ENCODE data around the gene BIN2.
"Not testable (repeated sequence)": the region's sequence is repeated elsewhere in the genome, so short reads cannot be mapped to it uniquely, and the experiment has no call there.

Gene BIN2

GRCh38 chr12:51281202-51281924, 42.6 kb downstream of the BIN2 start:
- H3K27me3 ChIP-seq (ENCODE audit: insufficient read depth, poor library complexity, severe bottlenecking): no peaks in the 10 kb centered on the region
- no peaks in the 10 kb centered on the region for H3K9me3 ChIP-seq (ENCODE audit: severe bottlenecking)
- DNase-seq (ENCODE audit: low spot score): no peak
- no peaks in the 10 kb centered on the region for H3K36me3 ChIP-seq (ENCODE audit: low read depth)
- no peak overlapping the region for H3K4me3 ChIP-seq (ENCODE audit: severe bottlenecking)
- no peak for TF ChIP-seq CTCF (IDR thresholded peaks at IDR 0.05; ENCODE audit: poor library complexity, severe bottlenecking)
- H3K4me1 ChIP-seq (ENCODE audit: insufficient read depth, poor library complexity, severe bottlenecking): peaks cover 14% of the 10 kb centered on the region
- ATAC-seq (ENCODE audit: low read depth): peak; percentile 87
- H3K27ac ChIP-seq (ENCODE audit: poor library complexity, severe bottlenecking): peak overlapping the region; percentile 34

- Histone ChIP-seq H3K27ac (ENCODE audit: poor library complexity, severe bottlenecking) (no peak overlapping the region), H3K36me3 (ENCODE audit: low read depth) (no peaks in the 10 kb centered on the region; the same call in 1 of the 2 replicates), H3K9me3 (ENCODE audit: severe bottlenecking) (no peaks in the 10 kb centered on the region), H3K27me3 (ENCODE audit: insufficient read depth, poor library complexity, severe bottlenecking) (no peaks in the 10 kb centered on the region), H3K4me1 (ENCODE audit: insufficient read depth, poor library complexity, severe bottlenecking) (peaks cover 11% of the 10 kb centered on the region), H3K4me3 (ENCODE audit: severe bottlenecking) (no peak overlapping the region)
- DNase-seq (ENCODE audit: low spot score) (no peak), ATAC-seq (ENCODE audit: low read depth) (no peak)
- no peak for TF ChIP-seq CTCF (IDR thresholded peaks at IDR 0.05; ENCODE audit: poor library complexity, severe bottlenecking)
Measured at GRCh38 chr12:51275088-51275487, 48.9 kb downstream of the BIN2 start.

- H3K27ac ChIP-seq (ENCODE audit: poor library complexity, severe bottlenecking); H3K36me3 ChIP-seq (ENCODE audit: low read depth); H3K27me3 ChIP-seq (ENCODE audit: insufficient read depth, poor library complexity, severe bottlenecking); H3K9me3 ChIP-seq (ENCODE audit: severe bottlenecking); H3K4me3 ChIP-seq (ENCODE audit: severe bottlenecking); ATAC-seq (ENCODE audit: low read depth); DNase-seq (ENCODE audit: low spot score): not testable (repeated sequence)
- H3K4me1 ChIP-seq (ENCODE audit: insufficient read depth, poor library complexity, severe bottlenecking): peaks cover 16% of the 10 kb centered on the region
Measured at GRCh38 chr12:51272810-51273209, 51.2 kb downstream of the BIN2 start.

GRCh38 chr12:51270951-51271518, 52.9 kb downstream of the BIN2 start:
- peaks cover 23% of the 10 kb centered on the region for H3K4me1 ChIP-seq (ENCODE audit: insufficient read depth, poor library complexity, severe bottlenecking)
- no peak for DNase-seq (ENCODE audit: low spot score)
- peak overlapping the region; percentile 86 for H3K27ac ChIP-seq (ENCODE audit: poor library complexity, severe bottlenecking)
- H3K9me3 ChIP-seq (ENCODE audit: severe bottlenecking): no peaks in the 10 kb centered on the region
- peak overlapping the region; percentile 48 for H3K4me3 ChIP-seq (ENCODE audit: severe bottlenecking)
- peaks cover 6% of the 10 kb centered on the region for H3K36me3 ChIP-seq (ENCODE audit: low read depth)
- no peak for TF ChIP-seq CTCF (IDR thresholded peaks at IDR 0.05; ENCODE audit: poor library complexity, severe bottlenecking)
- peak; percentile 84 for ATAC-seq (ENCODE audit: low read depth)
- no peaks in the 10 kb centered on the region for H3K27me3 ChIP-seq (ENCODE audit: insufficient read depth, poor library complexity, severe bottlenecking)

GRCh38 chr12:51270067-51270950, 53.7 kb downstream of the BIN2 start, which contains the start of gene SMAGP:
TSS of gene SMAGP (minus strand) at chr12:51270415. CDS start at chr12:51269278, 1,137 bp downstream.
- H3K27ac ChIP-seq (ENCODE audit: poor library complexity, severe bottlenecking): peak within 1 kb of the TSS; percentile 86
- TF ChIP-seq CTCF (IDR thresholded peaks at IDR 0.05; ENCODE audit: poor library complexity, severe bottlenecking): no peak
- DNase-seq (ENCODE audit: low spot score) (peak; percentile 77), ATAC-seq (ENCODE audit: low read depth) (peak; percentile 44)
- peaks cover 23% of the 10 kb centered on the region for H3K4me1 ChIP-seq (ENCODE audit: insufficient read depth, poor library complexity, severe bottlenecking)
- H3K9me3 ChIP-seq (ENCODE audit: severe bottlenecking): no peaks in the 10 kb centered on the region
- H3K36me3 ChIP-seq (ENCODE audit: low read depth): peaks cover 6% of the 10 kb centered on the region
- no peaks in the 10 kb centered on the region for H3K27me3 ChIP-seq (ENCODE audit: insufficient read depth, poor library complexity, severe bottlenecking)
- H3K4me3 ChIP-seq (ENCODE audit: severe bottlenecking): peak within 1 kb of the TSS; percentile 48
